ENCODE data around the gene EFHB. TPM values are rescaled to one million over a fixed set of nuclear protein-coding genes. Genes with fewer than 3 reads are reported as not detected.

Gene EFHB
- total and polyA plus RNA-seq, 2 of the 13 experiments (the other 11 are each of a cell fraction or from before 2014, with no cell fraction given), result 0.15 to 0.42 TPM

- TF ChIP-seq, protein P1, sequence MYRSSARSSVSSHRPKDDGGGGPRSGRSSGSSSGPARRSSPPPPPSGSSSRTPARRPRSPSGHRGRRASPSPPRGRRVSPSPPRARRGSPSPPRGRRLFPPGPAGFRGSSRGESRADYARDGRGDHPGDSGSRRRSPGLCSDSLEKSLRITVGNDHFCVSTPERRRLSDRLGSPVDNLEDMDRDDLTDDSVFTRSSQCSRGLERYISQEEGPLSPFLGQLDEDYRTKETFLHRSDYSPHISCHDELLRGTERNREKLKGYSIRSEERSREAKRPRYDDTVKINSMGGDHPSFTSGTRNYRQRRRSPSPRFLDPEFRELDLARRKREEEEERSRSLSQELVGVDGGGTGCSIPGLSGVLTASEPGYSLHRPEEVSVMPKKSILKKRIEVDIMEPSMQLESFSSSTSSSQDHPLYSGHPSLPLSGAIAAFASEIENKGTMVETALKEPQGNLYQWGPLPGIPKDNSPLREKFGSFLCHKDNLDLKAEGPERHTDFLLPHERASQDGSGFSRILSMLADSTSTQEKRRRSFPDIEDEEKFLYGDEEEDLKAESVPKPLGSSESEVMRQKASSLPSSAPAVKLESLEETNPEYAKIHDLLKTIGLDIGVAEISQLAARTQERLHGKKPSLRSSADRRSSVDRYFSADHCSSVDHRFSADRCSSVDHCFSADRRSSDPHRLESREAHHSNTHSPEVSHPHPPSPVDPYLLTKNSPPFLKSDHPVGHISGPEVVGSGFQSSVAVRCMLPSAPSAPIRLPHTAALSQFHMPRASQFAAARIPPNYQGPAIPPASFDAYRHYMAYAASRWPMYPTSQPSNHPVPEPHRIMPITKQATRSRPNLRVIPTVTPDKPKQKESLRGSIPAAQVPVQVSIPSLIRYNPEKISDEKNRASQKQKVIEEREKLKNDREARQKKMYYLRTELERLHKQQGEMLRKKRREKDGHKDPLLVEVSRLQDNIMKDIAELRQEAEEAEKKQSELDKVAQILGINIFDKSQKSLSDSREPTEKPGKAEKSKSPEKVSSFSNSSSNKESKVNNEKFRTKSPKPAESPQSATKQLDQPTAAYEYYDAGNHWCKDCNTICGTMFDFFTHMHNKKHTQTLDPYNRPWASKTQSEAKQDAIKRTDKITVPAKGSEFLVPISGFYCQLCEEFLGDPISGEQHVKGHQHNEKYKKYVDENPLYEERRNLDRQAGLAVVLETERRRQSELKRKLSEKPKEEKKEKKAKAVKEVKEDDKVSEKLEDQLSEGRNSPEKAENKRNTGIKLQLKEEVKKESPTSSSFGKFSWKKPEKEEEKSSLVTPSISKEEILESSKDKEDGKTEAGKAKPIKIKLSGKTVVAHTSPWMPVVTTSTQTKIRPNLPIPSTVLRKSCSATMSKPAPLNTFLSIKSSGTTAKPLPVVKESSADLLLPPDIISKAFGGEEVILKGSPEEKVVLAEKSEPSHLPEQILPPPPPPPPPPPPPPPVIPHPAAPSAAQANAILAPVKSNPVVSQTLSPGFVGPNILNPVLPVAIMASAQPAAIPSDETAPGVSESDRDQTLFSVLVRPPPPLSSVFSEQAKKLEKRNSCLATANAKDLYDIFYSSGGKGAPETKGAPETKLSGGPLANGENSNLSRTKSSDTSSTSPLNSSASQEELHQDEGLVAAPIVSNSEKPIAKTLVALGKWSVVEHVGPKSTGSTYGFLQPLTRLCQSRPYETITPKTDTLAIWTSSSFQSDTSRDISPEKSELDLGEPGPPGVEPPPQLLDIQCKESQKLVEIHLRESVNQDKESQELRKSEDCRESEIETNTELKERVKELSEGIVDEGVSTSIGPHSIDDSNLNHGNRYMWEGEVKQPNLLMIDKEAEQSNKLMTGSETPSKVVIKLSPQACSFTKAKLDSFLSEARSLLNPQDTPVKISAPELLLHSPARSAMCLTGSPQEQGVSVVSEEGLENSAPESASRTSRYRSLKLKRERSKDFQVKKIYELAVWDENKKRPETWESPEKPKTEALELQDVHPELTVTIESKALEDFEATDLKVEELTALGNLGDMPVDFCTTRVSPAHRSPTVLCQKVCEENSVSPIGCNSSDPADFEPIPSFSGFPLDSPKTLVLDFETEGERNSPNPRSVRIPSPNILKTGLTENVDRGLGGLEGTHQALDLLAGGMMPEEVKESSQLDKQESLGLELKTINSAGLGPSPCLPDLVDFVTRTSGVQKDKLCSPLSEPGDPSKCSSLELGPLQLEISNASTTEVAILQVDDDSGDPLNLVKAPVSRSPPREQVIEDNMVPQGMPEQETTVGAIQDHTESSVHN (CRISPR knock-in tag; IDR thresholded peaks at IDR 0.05), result no peak
- no peak for TF ChIP-seq CSRNP2 (CRISPR knock-in tag; conservative IDR thresholded peaks at IDR 0.05; ENCODE audit: low read depth)
- TF ChIP-seq ZNF598 (CRISPR knock-in tag; IDR thresholded peaks at IDR 0.05; ENCODE audit: borderline replicate concordance), result no peak
- TF ChIP-seq KLF16 (CRISPR knock-in tag; IDR thresholded peaks at IDR 0.05), result no peak
Observed at GRCh38 chr3:19938295-19938627, 4.2 kb upstream of the EFHB start (continued).

Measured in HepG2 (cell line).